Measurements from ENCODE around the gene IGFLR1.

IGFLR1 gene

DNA sequence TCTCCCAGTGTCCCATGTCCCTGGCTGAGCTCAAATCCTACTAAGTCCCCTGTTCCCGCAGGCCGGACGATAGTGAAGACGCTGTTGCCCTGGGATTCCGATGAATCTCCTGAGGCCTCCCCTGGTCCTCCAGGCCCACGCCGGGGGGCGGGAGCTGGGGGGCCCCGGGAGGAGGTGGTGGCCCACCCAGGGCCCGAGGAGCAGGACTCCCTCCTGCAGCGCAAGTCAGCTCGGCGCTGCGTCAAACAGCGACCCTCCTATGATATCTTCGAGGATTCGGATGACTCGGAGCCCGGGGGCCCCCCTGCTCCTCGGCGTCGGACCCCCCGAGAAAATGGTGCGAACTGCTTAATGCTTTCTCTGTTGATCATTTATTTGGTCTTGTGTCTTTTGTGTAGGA lies 18.6 kb downstream of the IGFLR1 start:
- DNase-seq, result no peak

DNA sequence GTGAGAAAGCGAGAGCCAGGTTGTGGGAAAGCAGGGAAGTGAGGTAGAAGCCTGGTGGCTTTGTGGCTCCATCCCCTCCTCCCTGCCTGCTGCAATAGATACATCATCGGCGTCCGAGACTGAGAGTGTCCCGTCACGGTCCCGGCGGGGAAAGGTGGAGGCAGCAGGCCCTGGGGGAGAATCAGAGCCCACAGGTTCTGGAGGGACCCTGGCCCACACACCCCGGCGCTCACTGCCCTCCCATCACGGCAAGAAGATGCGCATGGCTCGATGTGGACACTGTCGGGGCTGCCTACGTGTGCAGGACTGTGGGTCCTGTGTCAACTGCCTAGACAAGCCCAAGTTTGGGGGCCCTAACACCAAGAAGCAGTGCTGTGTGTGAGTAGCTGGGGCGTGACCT lies 19.4 kb downstream of the IGFLR1 start:
- DNase-seq, result no peak

DNA sequence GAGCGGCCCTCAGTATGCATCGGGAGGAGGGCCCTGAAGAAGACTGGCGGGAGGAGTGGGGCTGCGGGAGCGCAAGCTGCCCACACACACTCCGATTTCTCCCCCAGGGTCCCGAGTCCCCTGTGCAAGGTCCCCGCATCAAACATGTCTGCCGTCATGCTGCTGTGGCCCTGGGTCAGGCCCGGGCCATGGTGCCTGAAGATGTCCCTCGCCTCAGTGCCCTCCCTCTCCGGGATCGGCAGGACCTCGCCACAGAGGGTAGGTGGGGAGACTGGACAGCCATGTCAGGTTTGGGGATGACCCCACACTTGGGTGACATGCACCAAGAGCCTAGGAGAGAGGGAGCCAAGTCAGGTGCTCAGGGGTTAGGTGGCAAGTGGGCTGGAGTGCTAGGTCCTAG lies 19.8 kb downstream of the IGFLR1 start:
- DNase-seq, result no peak

DNA sequence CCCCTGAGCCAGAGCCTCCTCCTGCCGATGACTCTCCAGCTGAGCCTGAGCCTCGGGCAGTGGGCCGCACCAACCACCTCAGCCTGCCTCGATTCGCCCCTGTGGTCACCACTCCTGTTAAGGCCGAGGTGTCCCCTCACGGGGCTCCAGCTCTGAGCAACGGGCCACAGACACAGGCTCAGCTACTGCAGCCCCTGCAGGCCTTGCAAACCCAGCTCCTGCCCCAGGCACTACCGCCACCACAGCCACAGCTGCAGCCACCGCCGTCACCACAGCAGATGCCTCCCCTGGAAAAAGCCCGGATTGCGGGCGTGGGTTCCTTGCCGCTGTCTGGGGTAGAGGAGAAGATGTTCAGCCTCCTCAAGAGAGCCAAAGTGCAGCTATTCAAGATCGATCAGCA lies 20.9 kb downstream of the IGFLR1 start:
- no peak for DNase-seq

DNA sequence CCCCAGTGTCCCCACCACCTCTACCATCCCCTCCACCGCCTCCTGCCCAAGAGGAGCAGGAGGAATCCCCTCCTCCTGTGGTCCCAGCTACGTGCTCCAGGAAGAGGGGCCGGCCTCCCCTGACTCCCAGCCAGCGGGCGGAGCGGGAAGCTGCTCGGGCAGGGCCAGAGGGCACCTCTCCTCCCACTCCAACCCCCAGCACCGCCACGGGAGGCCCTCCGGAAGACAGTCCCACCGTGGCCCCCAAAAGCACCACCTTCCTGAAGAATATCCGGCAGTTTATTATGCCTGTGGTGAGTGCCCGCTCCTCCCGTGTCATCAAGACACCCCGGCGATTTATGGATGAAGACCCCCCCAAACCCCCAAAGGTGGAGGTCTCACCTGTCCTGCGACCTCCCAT lies 21.6 kb downstream of the IGFLR1 start:
- DNase-seq, result no peak

DNA sequence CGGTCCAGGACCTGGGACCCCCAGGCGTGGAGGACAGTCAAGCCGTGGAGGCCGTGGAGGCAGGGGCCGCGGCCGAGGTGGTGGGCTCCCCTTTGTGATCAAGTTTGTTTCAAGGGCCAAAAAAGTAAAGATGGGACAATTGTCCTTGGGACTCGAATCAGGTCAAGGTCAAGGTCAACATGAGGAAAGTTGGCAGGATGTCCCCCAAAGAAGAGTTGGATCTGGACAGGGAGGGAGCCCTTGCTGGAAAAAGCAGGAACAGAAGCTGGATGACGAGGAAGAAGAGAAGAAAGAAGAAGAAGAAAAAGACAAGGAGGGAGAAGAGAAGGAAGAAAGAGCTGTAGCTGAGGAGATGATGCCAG lies 22.1 kb downstream of the IGFLR1 start:
- no peak for DNase-seq

DNA sequence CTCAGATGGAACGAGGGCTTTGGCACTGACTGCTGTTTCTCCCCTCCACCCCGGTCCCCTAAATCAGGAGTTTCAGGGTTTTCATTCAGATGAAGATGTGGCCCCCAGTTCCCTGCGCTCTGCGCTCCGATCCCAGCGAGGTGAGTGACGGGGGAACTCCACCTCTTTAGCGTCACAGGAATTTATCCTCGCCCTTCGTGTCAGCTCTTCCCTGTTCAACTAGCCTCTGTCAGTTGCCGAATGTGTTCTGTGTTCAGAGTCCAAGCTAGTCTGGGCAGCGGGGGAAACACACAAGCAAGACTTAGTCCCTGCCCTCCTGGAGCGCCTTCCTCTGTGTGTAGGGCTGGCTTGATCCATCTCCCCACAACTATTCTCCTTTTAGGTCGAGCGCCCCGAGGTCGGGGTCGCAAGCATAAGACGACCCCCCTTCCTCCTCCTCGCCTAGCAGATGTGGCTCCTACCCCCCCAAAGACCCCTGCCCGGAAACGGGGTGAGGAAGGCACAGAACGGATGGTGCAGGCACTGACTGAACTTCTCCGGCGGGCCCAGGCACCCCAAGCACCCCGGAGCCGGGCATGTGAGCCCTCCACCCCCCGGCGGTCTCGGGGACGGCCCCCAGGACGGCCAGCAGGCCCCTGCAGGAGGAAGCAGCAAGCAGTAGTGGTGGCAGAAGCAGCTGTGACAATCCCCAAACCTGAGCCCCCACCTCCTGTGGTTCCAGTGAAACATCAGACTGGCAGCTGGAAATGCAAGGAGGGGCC lies 22.7 kb downstream of the IGFLR1 start:
- no peak for DNase-seq

DNA sequence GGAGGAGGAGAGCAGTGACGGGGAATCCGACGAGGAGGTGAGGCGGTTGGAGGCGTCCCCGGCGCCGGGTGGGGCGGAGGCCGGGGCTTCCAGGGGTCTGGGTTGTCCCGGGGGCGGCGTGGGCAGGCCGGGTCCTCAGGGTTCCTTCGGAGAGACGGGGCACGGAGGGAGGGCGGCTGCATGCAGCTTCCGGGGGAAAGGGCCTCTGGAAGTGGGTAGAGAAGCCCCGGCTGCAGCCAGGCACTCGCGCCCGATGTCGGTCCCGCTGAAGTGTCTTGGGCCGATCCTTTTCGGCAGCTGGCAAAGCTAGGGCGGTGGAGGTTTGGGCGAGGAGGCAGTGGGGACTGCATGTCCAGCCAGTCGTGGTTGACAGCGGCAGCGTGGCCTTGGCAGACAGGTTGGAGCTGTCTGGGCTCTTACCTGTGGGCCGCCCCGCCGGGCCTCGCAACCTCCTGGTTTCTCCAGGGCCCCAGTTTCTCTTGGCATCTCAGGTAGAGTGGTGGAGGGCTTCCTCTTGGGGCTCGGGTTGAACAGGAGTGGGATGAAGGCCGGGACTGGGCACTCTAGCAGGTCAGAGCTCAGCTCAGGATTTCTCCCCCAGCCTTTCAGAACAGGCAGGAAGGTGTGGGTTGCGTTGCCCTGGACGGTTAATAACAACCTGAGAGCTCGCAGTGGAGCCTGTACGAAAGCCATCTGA lies 23.8 kb downstream of the IGFLR1 start:
- peak; percentile 46 for DNase-seq

DNA sequence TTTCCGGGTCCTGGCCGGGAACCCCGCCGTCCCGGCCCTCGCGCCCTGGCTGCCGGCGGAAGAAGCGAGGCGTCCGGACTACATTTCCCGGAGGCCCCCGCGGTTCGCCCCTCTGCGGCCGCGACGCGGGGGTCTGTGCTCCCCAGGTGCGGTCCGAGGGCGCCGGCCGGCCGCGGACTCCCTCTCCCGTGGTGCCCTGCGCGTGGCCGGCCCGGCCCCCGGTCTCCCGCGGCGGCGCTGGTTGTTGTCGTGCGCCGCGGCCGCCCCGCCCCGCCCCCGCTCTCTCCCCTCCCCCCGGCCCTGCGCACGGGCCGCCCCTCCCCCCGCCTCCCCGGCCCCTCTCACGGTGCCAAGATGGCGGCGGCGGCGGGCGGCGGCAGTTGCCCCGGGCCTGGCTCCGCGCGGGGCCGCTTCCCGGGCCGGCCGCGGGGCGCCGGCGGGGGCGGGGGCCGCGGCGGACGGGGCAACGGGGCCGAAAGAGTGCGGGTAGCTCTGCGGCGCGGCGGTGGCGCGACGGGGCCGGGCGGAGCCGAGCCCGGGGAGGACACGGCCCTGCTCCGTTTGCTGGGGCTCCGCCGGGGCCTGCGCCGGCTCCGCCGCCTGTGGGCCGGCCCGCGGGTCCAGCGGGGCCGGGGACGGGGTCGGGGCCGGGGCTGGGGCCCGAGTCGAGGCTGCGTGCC lies 24.4 kb downstream of the IGFLR1 start, which contains the start of gene KMT2B:
Gene KMT2B (plus strand): TSS at position 339 of the 680 bp plus-strand sequence. CDS start 16 bp downstream, at position 355.
- DNase-seq, result no peak

DNA sequence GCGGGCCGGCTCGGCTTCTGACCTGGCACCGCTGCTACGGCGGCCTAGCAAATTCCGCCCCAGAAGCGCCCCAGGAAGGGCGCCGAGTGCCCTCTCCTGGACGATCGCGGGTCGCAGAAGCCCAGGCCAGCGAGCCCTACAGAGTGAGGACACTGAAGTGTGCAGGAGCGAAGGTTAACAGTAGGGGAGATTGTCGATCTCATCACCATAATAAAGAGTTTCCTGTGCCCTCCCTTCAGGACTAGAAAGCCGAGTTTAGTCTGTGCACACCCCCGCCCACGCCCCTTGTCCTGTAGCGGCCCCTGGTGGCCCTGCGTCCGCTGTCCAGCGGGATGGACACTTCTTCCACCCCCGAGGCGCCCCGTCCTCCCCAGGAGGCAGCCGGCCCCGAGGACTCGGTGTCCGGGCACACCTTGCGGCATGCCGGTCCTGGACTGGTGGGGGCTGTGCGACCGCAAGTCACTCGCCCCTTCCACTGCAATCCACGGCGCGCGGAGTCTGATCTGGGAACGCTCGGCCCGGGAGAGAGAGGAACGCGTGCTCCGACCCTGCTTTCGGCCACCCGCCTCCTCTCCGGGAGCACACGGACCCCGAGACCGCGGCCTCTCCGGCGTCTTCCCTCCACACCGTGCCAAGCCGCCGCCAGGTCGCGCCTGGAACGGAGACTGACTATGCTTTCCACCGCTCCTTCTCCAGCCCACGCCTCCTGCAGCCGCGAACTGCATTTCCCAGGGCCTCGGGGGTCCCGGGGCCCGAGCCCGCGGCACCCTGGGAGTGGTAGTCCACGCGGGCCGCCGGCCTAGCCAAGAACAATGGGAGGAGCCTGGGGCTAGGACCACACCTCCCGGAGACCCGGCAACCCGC lies 25.2 kb downstream of the IGFLR1 start:
- DNase-seq, result peak; percentile 98

DNA sequence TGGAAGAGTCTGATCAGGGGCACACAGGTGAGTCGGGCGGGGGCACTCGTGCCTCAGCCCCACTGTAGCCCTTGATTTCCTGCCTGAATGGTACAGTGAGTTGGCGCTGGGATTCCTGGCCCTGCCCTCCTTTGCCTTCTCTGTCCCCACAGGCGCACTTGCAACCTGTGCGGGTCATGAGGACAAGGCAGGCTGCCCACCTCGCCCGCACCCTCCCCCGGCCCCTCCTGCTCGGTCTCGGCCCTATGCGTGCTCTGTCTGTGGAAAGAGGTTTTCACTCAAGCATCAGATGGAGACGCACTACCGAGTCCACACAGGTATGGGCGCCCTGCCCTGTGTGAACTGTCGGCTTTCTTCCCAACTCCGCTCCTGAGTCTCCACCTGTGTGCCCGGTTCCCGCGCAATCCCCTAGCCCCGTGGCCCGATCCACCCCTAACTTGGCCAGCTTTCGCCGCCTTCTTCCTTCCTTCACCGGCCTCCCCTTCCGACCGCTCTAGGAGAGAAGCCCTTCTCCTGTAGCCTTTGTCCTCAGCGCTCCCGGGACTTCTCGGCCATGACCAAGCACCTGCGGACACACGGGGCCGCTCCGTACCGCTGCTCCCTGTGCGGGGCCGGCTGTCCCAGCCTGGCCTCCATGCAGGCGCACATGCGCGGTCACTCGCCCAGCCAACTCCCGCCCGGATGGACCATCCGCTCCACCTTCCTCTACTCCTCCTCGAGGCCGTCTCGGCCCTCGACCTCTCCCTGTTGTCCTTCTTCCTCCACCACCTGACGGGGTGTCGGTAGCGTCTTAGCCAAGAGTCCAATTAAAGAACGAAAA lies 26.1 kb downstream of the IGFLR1 start:
- DNase-seq, result peak; percentile 79

DNA sequence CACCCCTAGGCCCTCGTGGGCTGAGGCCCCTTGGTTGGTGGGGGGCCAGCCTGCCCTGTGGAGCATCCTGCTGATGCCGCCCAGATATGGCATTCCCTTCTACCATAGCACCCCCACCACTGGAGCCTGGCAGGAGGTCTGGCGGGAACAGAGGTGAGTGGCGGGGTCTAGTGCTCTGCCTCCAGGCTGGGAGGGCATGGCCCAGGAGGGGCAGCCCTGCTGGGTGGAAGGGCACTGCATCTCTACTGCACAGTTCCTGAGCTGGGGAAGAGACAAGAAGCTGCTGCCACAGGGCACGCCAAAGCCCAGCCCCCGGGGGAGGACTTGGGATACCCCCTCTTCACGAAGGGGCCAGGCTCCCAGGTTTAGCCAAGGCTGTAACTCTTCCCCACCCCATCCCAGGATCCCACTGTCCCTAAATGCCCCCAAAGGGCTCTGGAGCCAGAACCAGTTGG lies 26.9 kb downstream of the IGFLR1 start:
- DNase-seq, result no peak

DNA sequence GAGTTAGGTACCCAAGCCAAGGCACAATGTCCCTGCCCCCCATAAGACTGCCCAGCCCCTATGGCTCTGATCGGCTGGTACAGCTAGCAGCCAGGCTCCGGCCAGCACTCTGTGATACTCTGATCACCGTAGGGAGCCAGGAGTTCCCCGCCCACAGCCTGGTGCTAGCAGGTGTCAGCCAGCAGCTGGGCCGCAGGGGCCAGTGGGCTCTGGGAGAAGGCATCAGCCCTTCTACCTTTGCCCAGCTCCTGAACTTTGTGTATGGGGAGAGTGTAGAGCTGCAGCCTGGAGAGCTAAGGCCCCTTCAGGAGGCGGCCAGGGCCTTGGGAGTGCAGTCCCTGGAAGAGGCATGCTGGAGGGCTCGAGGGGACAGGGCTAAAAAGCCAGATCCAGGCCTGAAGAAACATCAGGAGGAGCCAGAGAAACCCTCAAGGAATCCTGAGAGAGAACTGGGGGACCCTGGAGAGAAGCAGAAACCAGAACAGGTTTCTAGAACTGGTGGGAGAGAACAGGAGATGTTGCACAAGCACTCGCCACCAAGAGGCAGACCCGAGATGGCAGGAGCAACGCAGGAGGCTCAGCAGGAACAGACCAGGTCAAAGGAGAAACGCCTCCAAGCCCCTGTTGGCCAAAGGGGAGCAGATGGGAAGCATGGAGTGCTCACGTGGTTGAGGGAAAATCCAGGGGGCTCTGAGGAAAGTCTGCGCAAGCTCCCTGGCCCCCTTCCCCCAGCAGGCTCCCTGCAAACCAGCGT lies 27.5 kb downstream of the IGFLR1 start:
- peak; percentile 67 for DNase-seq

DNA sequence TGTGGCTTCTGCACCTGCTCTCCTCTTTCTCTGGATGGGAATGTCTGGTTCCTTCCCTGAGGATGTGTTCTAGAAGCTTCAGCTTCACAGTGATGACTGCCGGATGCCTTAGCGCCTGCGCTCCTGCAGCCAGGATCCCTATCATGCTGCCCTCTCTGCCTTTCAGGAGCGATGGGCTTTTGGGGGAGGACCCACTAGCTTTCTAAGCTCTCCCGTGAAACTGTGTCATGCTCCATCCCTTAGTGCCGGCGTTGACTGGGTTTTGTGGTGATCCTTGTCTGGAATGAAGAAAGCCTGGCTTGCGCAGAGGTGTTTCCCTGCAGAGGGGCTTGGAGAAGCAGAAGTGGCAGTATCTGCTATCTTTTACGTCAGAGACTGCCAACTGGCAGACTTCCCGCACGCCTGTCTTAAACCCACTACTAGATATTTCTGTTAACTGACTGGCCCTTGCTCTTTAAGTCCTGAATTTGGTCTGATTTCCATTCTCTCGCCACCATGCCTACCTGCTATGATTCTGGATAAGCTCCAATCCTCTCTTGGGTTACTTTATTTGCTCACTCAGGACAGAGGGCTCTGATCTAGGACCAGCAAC lies 28.3 kb downstream of the IGFLR1 start:
- DNase-seq, result no peak

DNA sequence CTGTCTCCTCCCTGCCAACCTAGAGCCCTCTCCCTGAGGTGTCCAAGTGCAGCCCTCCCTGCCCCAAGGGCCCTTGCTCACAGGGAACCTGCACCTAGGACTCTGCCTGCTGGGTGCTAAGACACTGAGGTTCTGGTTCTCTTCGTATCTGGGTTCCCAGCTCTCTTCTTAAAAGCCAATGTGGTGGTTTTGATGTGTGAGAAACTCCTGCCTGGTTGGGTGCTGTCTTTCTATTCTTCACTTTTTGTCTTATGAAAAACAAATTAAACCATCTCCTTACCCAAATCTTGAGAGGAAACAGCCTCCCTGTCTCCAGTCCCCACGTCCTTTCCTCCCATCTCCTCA lies 28.8 kb downstream of the IGFLR1 start:
- DNase-seq, result no peak

DNA sequence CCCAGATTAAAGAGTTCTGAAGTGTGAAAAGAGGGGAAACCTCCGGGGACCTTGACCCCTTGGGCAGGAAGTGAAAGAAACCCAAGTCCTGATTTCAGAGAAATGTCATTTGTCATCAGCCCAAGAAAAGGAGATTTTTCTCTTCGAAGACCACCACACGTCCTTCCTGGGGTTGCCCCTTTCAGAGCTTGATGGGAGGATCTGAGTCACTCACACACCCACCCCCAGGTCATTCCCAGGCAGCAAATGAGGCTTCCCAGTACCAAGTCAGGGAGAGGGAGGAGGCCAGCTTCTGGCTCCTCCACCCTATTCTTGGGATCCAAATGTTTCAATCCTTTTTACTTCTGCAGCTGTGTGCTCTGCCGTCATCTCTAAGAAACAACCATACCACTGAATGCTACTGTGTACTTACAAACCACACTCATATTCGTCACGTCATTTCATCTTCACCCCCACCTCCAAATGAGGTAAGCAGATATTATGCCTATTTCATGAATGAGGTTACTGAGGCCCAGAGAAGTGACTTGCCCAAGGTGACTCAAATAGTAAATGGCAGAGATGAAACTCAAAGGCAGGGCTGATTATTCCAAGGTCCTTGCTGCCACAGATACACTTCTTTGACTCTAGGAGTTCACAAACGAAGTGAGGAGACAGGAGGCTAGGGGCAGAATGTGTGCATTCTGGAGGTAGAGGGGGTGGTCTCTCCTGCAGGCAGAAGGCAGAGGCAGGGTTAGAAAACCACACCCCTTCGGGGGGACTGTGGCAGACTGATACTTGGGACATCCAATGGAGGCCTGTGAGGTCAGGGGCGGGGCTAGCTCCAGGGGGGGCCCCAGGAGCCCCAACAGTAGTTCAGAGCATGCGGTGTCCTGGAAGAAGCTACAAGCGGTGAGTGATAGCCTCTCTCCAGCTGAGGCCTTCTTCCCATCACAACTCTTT lies 29.4 kb downstream of the IGFLR1 start:
- no peak for DNase-seq

DNA sequence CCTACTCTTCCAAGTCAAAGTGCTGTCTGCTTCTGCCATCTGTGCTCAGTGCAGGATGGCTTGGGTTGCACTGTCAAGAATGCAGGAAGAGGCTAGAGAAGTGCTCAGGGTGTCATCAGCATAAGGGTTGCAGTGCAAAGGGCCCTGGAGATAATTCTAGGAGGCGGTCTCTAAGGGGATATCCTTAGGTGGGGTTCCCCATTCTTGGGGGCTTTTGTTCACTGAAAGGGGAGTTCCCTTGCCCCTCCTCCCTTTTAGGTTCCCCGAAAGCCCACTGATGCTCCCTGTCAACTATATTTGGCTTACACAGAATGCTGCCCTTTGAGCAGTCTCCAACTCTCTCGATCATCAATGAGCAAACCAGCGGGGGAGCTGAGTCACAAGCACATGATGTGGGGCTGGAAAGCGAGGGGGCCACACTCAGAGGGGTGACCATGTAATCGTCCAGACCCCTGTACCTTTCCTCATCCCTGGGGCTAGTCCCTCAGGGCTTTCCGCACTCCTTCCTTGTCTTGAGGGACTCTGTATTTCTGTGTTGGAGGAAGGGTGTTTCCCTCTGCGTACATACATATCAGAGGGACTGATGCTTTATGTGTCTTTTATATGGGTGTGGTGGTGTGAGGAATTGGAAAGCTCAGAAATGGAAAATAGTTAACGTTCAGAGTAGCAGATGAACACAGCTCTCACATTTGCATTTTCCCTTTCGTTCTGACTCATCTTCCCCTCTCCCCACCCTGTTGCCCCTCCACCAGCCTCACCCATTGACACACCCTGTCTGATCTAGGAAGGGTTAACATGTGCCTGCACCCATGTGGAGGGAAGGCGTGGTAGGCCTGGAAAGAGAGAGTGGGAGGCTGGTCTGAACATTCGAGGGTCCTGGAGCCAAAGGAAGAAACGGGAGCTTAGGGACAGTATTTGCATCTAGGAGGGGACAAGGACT lies 31.2 kb downstream of the IGFLR1 start:
- no peak for DNase-seq

DNA sequence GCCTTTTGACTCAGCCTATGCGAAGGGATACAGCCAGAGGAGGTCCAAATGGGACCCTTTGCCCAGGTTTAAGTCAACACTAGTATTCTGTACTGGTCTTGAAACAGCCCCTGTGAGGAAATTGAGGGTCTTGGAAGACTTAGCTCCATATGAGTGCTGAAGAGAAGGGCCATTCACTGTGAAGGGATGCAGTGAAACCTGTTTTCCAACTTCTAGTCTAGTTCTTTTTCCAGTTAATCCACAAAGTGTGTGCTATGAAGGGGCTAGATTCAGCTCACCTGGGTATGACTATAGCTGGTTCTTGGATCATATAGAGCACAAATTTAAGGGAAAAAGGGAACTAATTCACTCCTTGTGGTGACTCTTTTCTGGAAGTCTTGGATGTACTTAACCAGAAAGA lies 33.9 kb downstream of the IGFLR1 start:
- DNase-seq, result no peak

DNA sequence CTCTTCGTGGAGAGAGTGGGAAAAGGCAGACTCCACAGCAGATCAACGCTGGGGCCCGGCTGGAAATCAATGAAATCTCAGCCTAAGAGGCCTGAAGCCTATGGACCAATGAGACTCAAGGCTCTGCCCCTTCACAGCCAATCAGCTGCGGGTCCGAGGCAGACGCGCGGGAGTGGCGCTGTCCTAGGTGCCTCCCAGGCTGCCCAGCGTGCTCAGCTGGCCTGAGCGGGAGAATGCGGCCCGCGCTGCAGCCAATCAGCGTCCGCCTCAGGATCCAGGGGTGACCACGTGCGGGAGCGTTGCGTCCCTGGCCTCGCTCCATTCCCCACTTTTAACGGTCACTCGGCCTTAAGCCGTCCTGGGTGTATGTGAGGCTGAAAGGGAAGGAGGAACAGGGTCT lies 38.0 kb downstream of the IGFLR1 start, which contains the start of gene ZBTB32:
Gene ZBTB32 (plus strand): TSS at position 341 of the 400 bp plus-strand sequence. CDS start 10,069 bp downstream, outside the sequence.
- no peak for DNase-seq
